Endometrial microvascular endothelial cells (primary cell): ENCODE data around the gene LYST. TPM values are rescaled to one million over a fixed set of nuclear protein-coding genes. Genes with fewer than 3 reads are reported as not detected.
"Not testable (repeated sequence)": the region's sequence is repeated elsewhere in the genome, so short reads cannot be mapped to it uniquely, and the experiment has no call there.

Source experiments
- in situ Hi-C: cut with HindIII; loops from 2 replicates; pipeline ENCODE4 v1.10.0; 2017; ENCODE audit warnings: low sequenced_read_pairs, low pct_unique_long_range_greater_than_20kb; ENCODE audit errors: inconsistent ontology term
- total RNA-seq: library from RNA; depleted of rRNA; stranded (reverse); fragments of >200 nt; gene quantifications from one replicate; pipeline ENCODE4 v1.2.3, GENCODE V29; 2015; ENCODE audit errors: inconsistent ontology term

LYST gene
- total RNA-seq, 1 donor from 2014 or later = 4.3 TPM

DNA sequence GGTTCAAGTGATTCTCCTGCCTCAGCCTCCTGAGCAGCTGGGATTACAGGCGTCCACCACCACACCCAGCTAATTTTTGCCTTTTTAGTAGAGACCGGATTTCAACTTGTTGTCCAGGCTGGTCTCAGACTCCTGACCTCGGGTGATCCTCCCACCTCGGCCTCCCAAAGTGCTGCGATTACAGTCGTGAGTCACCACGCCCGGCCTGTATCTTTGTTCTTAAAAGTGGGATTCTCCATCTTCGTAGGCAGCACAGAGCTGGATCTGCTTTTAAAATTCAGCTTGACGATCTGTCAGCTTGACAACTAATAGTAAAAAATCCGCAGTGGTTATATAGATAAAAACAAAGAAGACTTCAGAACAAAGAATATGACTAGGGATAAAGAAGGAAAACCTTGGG, 214.3 kb downstream of the LYST start:
- in situ Hi-C loops = no loop called here

DNA sequence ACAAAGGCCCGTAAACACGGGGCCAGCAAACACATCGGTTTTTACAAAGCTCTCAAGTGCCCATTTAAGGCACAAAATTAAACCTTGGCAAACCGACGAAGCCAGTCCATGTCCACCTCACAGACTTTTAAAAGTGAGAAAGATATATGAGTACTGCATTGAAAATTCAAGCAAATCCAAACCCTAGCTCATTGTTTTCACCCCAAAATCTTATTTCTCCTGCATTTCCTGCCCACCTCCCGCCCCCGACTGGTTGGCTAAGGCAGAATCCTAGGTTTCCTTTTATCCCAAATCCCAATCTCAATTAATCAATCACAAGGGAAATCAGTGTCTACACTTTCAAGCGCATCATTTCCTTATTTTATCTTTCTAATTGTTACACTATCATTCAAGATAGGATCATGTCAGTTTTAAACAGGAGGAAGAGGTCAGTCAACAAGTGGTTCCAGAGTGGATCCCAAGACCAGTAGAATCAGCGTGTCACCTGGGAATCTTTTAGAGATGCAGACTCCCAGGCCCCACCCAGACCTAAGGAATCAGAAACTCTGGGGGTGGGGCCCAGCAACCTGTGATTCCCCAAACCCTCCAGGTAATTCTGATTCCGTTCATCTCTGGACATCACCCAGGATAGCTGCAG, 215.4 kb downstream of the LYST start:
- in situ Hi-C loops = no loop called here

DNA sequence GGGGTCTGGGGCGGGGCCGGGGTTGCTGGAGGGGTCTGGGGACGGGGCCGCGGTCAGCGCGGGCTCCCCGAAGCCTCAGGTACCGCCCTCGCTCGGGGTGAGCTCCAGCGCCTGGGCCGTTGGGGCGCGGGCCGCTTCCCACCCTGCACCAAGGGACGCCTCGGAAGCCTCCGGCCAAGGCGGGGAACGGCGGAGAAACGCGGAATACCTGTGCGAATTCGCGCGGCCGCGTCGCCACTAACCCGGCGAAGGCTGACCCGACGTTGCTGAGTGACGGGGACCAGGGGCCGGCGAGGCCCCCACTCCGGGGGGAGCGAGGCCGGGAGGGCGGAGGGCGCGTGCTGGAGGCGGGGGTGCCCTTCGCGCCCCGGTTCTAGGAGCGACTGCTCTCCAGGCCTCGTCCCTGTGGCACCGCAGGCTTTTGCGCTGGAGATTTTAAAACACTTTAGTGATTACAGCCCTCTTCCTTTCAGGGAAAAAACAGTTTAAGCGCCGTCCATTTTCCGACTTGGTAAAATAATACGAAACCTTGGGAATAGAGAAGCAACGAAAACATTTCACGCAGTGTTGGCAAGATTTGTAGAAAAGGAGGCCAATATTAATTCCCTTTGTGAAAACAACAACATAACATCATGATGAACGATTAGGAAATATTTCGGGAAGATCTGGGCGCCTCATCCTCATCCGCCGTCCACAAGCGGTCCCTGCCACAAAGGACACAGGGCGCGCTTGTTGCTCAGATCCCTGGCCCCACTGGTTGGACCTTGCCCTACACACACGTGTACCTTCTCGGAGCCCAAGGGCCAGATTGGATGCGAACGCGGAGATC, 216.2 kb downstream of the LYST start:
- in situ Hi-C loops = no loop called here

DNA sequence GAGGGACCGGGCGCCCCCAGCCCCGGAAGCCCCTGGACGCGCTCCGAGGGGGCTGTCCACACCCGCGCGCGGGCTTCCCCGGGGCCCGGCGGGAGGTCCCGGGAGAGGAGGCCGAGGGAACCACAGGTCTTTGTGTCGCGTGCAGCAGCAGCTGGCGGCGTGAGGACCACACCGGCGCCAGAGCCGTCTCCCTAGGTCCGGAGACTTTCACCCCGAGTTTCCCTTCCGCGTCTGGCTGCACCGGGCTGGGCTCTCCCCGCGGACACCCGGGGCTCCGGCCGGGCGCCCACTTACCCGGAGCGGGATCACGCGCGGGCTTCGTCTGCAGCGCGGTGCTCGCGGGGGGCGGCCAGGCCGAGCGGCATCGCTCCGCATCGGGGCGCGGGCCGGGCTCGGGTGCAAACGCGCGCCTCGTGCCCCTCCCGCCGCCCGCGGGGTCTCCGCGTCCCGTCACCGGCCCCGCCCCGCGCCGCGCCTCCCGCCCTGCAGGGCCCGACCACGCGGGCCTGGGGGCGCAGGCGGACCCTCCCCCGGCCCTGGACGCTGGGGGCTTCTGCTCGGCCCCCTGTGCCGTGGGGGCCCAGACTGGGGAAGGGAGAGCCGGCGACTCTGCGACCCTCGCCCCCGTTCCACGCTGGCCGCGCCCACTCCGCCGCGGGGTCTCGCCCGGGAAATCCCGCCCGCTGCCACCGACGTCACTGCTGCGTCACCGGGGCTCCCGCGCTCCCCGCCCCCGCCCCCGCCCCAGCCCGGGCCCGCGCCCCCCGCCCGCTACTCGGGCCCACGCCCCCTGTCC, 217.1 kb downstream of the LYST start, which contains the start of gene GNG4:
TSS of gene GNG4 (minus strand) at position 417 of the 796 bp plus-strand sequence. CDS start 65,946 bp downstream, outside the sequence.
- in situ Hi-C loops = no loop called here

DNA sequence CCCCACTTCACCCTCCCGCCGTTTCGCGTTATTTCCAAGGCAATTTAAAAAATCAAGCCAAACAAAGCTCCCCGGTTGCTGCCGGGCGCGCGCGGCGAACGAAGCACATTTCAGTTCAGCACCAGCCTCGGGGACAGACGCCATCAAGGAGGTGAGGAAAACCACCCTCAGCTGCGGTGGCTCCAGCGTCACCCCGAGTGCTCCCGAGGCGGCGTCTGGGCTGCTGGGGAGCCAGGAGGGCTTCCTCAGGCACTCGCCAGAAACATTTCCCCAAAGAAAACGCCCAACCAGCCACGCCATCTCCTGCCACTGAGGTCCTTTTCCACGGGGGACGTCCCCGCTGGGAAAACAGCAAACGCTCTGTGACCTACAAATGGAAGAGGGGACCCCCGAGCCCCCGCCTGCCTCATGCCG, 217.7 kb downstream of the LYST start:
- in situ Hi-C loops = no loop called here

DNA sequence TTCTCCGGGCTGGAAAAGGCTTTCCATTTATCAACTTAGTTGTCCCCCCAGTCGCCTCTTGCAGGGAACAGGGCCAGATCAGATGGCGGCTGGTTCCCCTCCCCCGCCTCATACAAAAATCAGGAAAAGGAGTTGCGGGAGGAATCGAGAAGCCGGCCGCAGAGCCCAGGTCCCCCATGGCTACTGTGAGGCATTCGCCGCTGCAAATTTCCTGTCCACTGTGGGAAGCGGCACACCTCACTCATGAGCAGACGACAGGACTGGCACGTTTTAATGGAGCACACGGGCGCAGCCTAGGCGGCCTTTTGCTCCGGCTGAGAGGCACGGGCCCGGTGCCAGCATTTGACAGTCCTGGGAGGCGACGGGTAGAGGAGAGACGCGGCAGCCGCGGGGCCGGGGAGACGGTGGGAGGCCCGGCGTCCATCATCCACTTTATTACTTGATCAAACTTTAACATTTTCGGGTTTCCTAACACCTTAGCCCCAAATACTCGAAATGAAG, 218.2 kb downstream of the LYST start:
- in situ Hi-C loops = no loop called here

DNA sequence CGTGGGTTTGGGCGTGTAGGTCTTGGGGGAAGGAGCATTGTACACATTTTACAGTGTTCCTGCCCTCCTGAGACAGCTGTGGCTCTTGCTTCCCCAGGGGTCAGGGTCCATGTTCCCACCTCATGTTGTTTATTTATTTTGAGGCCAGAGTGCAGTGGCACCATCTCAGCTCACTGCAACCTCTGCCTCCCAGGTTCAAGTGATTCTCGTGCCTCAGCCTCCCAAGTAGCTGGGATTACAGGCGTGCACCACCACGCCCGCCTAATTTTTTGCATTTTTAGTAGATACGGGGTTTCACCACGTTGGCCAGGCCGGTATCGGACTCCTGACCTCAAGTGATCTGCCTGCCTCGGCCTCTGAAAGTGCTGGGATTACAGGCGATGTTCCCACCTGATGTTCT, 219.2 kb downstream of the LYST start:
- in situ Hi-C loops = not testable (repeated sequence)

DNA sequence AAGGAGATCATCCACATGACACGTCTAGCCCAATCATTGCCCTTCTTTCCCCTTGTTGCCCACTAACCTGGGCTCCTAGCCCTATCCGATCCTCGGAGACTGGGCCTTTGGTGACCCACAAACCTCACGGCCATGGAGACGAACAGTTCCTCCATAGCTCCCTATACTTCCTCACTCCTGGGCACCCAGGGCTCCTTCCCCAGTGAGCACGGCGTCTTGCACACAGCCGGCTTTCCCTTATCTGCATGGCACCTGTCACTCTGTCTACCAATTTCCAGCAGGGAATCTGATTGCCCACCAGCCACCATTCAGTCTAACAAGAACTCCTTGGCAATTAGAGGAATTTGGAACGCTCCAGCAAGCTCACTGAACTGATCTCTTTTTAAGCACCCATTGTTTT, 220.2 kb downstream of the LYST start:
- in situ Hi-C loops = no loop called here

DNA sequence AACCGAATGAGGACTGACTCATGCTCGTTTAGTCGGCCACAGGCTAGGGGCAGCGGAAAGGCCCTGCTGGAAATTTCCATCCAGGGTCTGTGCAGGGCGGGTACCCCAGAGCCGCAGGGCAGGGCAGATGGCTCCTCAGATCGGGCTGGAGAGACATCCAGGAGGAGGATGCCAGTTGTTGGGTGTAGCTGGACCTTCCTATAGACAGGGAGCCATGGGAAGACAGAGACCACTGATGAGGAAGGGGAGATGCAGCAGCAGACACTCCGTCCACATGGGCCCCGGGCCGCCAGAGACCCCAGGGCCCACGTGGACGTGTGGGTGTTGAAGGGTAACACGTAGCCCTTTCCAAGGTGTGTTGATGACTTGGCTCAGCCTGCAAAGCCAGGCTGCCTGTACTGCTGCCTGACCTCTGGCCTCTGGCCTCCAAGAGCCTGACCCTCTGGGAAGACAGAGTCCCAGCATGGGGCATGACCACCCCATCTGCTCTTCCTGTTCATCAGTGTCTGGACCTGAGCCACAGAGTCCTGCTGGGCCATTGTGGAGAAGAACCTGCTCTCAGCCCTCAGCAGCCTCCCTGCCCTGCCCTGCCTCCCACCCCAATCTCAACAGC, 221.9 kb downstream of the LYST start:
- in situ Hi-C loops = no loop called here

DNA sequence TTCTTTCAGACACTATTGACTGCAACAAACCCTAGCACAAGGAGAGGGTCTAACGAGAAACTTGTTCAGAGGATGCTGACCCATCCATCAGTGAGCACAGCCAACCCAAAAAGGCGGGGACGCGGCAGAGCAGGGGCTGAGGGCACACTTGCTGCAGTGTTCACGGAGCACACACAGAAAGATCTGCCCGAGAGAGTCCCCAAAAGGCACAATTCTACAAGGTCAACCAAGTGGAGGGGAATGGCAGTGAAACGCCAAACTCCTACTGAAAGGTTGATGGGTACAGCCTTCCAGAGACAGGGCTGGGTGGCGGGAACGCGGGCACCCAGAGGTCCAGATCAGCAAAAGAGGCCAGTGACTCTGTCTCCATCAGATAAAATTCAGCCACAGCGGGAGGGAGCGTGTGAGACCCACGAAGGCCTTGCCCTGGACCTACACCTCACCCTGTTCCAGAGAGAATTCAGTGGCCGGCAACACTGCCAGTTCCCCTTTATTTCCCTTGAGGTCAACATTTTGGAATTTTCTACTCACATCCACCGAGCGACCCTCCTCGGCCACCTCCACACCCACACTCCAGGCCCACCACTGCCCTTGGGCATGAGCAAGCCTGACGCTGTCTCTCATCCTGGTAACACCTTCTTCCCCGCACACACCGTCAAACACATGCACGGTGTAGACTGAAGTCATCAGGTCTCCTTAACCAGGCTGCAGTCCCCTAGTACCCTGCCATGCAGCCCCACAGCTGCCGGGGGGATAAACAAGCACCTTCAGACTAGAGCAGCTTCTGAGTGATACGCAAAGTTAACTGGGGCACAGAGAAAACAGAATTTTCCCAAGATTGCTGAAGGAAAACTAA, 222.6 kb downstream of the LYST start:
- in situ Hi-C loops = no loop called here

DNA sequence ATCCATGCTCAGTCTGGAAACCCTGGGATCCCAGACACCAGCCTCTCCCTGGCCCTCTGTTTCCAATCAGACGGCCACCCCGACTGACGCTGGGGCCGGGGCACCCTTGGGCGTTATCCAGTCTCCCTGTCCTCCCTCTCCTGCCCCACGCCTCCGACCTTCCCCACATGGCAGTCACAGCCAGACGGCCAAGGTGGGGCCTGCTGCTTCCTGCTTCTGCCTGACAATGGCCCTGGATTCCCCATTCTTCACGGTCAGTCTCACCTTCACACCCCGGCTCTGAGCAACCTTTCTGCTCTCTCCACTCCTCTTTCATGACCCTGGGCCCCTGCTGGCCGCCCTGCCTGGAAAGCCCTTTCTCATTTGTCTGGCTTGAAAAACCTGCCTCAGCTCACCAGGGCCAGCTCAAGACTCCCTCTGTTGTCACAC, 223.7 kb downstream of the LYST start:
- in situ Hi-C loops = no loop called here

DNA sequence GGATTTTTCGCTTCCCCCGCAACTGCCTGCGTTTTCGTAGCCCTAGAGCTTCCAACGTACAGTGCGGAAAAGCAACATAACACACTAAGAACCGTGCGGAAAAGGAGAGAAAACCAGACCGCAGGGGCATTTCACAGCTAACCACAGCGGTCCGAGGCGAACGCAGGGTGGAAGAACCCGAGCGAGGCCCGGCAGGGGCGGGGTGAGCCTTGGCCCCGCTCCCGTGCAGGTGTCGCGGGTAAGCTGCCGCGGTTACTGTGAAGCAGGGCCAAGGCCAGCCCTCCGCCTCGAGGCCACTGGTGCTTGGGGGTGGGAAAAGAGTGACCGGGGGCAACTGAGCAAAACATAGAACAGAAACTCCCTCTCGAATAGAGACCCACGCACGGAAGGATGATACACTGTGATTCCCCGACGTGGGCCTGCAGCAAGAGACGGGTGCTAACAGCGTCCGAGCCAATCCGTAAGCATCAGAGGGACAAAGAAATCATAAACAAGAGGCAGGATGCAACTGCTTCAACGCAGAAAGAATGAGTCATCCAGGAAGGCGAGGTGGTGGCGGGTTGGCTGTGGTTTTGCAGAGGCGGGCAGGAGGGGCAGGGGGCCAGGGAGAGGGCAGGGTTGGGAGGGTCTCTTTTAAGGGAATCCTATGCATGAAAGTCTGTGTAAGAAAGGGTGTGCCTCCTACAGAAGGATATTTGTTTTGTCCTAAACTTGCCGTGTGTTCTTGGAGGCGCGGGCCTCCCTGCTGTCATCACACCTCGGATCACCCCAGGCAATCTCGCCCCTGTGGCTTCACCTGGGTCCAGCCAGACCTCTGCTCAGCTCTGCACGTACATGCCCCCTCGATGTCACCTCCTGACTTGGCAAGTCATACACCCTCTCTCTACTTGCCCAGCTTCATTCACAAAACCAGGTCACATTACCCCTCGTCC, 224.4 kb downstream of the LYST start:
- in situ Hi-C loops = no loop called here

DNA sequence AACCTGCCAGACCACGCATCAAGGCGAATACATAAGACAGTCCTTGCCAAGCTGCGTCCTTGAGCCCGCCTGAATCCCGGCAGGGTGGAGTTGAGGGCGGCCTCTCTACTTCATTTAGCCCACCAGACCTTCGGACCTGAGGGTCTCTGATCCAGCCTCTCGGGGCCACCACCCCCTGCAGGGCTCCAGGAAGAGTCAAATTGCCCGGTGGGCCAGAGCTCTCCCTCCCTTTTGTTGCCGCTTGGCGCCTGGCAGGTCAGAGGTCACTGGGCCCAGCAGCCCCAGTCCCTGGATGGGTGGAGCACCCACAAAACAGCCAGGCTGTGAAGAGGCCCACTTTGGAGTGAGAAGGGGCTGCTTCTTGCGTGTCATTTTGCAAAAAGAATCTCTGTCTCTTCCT, 226.1 kb downstream of the LYST start:
- in situ Hi-C loops = no loop called here

DNA sequence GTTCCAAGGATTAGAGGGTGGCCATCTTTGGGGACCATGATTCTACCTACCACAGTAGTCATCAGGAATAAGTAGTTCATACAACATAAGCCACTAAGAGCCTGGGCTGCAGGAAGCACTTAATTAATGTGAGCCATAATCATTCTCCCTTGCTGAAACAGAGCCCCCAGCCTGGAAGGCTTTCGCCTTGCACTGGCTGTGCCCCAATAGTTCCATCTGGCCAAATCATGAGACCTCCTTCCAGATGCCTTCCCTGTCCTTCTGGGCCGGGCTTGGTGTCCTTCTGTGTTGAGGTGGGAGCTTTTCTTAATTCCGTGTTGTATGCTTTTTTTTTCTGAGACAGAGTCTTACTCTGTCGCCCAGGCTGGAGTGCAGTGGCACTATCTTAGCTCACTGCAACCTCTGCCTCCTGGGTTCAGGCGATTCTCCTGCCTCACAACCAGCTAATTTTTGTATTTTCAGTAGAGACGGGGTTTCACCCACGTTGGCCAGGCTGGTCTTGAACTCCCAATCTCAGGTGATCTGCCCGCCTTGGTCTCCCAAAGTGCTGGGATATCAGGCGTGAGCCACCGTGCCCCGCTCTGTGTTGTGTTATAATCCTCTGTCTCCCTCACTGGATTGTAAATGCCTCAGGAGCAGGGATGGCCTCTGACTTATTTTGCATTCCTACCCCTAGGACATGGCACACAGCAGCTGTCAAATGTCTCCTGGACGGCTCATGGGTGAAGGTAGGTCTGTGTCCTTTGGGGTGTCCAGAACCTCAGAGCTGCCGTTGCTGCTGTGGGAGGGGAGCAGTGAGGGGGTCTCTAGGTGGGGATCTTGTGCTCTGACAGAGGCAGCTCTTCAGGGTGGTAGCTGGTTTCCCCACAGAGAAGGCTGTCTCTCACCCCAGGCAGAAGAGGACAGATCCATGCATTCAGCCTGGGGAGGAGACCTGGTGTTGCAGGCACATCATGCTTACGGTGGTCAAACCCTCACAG, 227.2 kb downstream of the LYST start:
- in situ Hi-C loops = no loop called here

DNA sequence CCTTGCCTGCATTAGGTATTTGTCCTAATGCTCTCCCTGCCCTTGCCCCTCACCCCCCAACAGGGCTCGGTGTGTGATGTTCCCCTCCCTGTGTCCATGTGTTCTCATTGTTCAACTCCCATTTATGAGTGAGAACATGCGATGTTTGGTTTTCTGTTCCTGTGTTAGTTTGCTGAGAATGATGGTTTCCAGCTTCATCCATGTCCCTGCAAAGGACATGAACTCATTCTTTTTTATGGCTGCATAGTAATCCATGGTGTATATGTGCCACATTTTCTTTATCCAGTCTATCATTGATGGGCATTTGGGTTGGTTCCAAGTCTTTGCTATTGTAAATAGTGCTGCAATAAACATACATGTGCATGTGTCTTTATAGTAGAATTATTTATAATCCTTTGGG, 228.1 kb downstream of the LYST start:
- in situ Hi-C loops = not testable (repeated sequence)
